Activated gamma-delta T cell treated with anti-CD3 and anti-CD28 coated beads, Interleukin-2, amount 50 U/mL, for 16 hours (primary cell): ENCODE results near the gene NPR1.
"Not testable (repeated sequence)": the region's sequence is repeated elsewhere in the genome, so short reads cannot be mapped to it uniquely, and the experiment has no call there.

Experiments used
- DNase-seq: peaks from one replicate; pipeline ENCODE4 v3.0.0-alpha.2; 2020; ENCODE audit warnings: low read depth

NPR1 gene

GRCh38 chr1:153682730-153683129 is 4.2 kb downstream of the NPR1 start:
- no peak for DNase-seq

GRCh38 chr1:153683854-153684253 is 5.4 kb downstream of the NPR1 start:
- DNase-seq: no peak

GRCh38 chr1:153684892-153685291 is 6.4 kb downstream of the NPR1 start:
- no peak for DNase-seq

GRCh38 chr1:153685544-153686340 is 7.3 kb downstream of the NPR1 start:
- no peak for DNase-seq

- no peak for DNase-seq
Observed at GRCh38 chr1:153687346-153688125, 9.0 kb downstream of the NPR1 start.

- DNase-seq: no peak
Observed at GRCh38 chr1:153688276-153688675, 9.8 kb downstream of the NPR1 start.

- DNase-seq: no peak
Observed at GRCh38 chr1:153688736-153689328, 10.3 kb downstream of the NPR1 start.

- DNase-seq: no peak
Observed at GRCh38 chr1:153693466-153693865, 15.0 kb downstream of the NPR1 start.

GRCh38 chr1:153696741-153697140 is 18.3 kb downstream of the NPR1 start:
- no peak for DNase-seq

- no peak for DNase-seq
Observed at GRCh38 chr1:153697191-153698019, 18.9 kb downstream of the NPR1 start.

GRCh38 chr1:153698020-153698922 is 19.8 kb downstream of the NPR1 start:
- DNase-seq: no peak

- no peak for DNase-seq
Observed at GRCh38 chr1:153698923-153699714, 20.6 kb downstream of the NPR1 start.

GRCh38 chr1:153699768-153700167 is 21.3 kb downstream of the NPR1 start:
- no peak for DNase-seq

GRCh38 chr1:153705484-153705883 is 27.0 kb downstream of the NPR1 start:
- no peak for DNase-seq

- DNase-seq: no peak
Observed at GRCh38 chr1:153711026-153711425, 32.5 kb downstream of the NPR1 start.

GRCh38 chr1:153716211-153716610 is 37.7 kb downstream of the NPR1 start:
- not testable (repeated sequence) for DNase-seq

- DNase-seq: no peak
Observed at GRCh38 chr1:153717330-153717729, 38.8 kb downstream of the NPR1 start.

GRCh38 chr1:153723687-153724086 is 45.2 kb downstream of the NPR1 start:
- DNase-seq: no peak

- DNase-seq: not testable (repeated sequence)
Observed at GRCh38 chr1:153724634-153725033, 46.1 kb downstream of the NPR1 start.
